H1 (cell line): ENCODE results near the gene TMEM266. TPM values are rescaled to one million over a fixed set of nuclear protein-coding genes. Genes with fewer than 3 reads are reported as not detected.

ENCODE experiments used
- CTCF ChIA-PET: fragments of 300-600 bp; sonication (Branson Sonifier 250); formaldehyde crosslinking; loops from one replicate; lab custom pipeline; 2021; ENCODE audit not compliant: partially characterized antibody; lab: Charles Lee
- POLR2A ChIA-PET: fragments of 300-600 bp; sonication (Branson Sonifier 250); formaldehyde crosslinking; loops from one replicate; lab custom pipeline; 2021; ENCODE audit warnings: inconsistent platforms; ENCODE audit not compliant: partially characterized antibody; lab: Charles Lee
- DNase-seq, 2 experiments: peaks; one replicate each; pipeline versions ENCODE4 v3.0.0 to v3.0.0-alpha.2; 2010 to 2022; ENCODE audit warnings: low spot score in 2 of 2, low read depth in 1 of 2, mixed read lengths in 1 of 2
- FAIRE-seq: peaks from 2 replicates; lab custom pipeline; 2011; peaks lifted over from hg19 to GRCh38; lab: Jason Lieb, UNC
- H2AFZ ChIP-seq: 2 replicates; pipeline ENCODE4 v1.8.1; 2012; ENCODE audit warnings: low read length, inconsistent platforms
- H2AK5ac ChIP-seq: 2 replicates; pipeline ENCODE4 v1.6.1; 2013; ENCODE audit warnings: low read depth, low read length
- H2BK120ac ChIP-seq: replicated peaks from 2 replicates; pipeline ENCODE3; 2013; ENCODE audit warnings: low read depth, low read length, inconsistent platforms
- H2BK12ac ChIP-seq: 2 replicates; pipeline ENCODE4 v1.6.1; 2013; ENCODE audit warnings: low read depth, low read length
- H2BK15ac ChIP-seq: 2 replicates; pipeline ENCODE4 v1.6.1; 2013; ENCODE audit warnings: low read length
- H2BK20ac ChIP-seq: 2 replicates; pipeline ENCODE4 v1.6.1; 2013; ENCODE audit warnings: low read length
- H2BK5ac ChIP-seq: 2 replicates; pipeline ENCODE4 v1.6.1; 2013; ENCODE audit warnings: low read depth, low read length
- H3K14ac ChIP-seq: 2 replicates; pipeline ENCODE4 v1.6.1; 2013; ENCODE audit warnings: inconsistent platforms; ENCODE audit not compliant: insufficient read length
- H3K18ac ChIP-seq: 2 replicates; pipeline ENCODE4 v1.6.1; 2013; ENCODE audit warnings: low read length; ENCODE audit errors: extremely low read depth
- H3K23ac ChIP-seq: 2 replicates; pipeline ENCODE4 v1.6.1; 2013; ENCODE audit warnings: inconsistent platforms; ENCODE audit not compliant: insufficient read length
- H3K23me2 ChIP-seq: 2 replicates; pipeline ENCODE4 v1.6.1; 2013; ENCODE audit warnings: low read depth, low read length
- H3K27ac ChIP-seq: 2 replicates; pipeline ENCODE4 v1.6.1; 2011; ENCODE audit warnings: low read depth, low read length, inconsistent platforms
- H3K27me3 ChIP-seq, 4 experiments: replicated peaks in 1 of 4; 1 replicate in 1 of 4; 2 replicates in 3 of 4; pipeline versions ENCODE4 v1.6.1 to v1.8.1; 2011 to 2013; ENCODE audit warnings: low read length in 3 of 4, mild to moderate bottlenecking in 3 of 4, inconsistent platforms in 2 of 4, mixed read lengths in 2 of 4, moderate library complexity in 1 of 4; ENCODE audit not compliant: control insufficient read depth in 3 of 4, insufficient read depth in 3 of 4; ENCODE audit errors: extremely low read depth in 1 of 4
- H3K36me3 ChIP-seq, 4 experiments: 2 replicates each; pipeline versions ENCODE4 v1.6.1 to v1.8.1; 2011 to 2013; ENCODE audit warnings: mild to moderate bottlenecking in 4 of 4, low read length in 3 of 4, moderate library complexity in 2 of 4, control low read depth in 1 of 4, inconsistent platforms in 1 of 4; ENCODE audit not compliant: insufficient read depth in 4 of 4, control insufficient read depth in 2 of 4
- H3K4ac ChIP-seq: replicated peaks from 2 replicates; pipeline ENCODE3; 2013; ENCODE audit warnings: low read length, low read depth, mixed read lengths, inconsistent platforms; ENCODE audit not compliant: insufficient read length
- H3K4me1 ChIP-seq, 4 experiments: replicated peaks in 1 of 4; 1 replicate in 1 of 4; 2 replicates in 3 of 4; pipeline versions ENCODE4 v1.6.1 to v1.8.1; 2011 to 2013; ENCODE audit warnings: low read length in 3 of 4, inconsistent platforms in 2 of 4, mixed read lengths in 1 of 4; ENCODE audit not compliant: insufficient read depth in 4 of 4, control insufficient read depth in 3 of 4
- H3K4me2 ChIP-seq, 2 experiments: 2 replicates each; pipeline versions ENCODE4 v1.6.1 to v1.8.1; 2011 to 2013; ENCODE audit warnings: low read depth in 2 of 2, low read length in 2 of 2, control low read depth in 1 of 2, inconsistent platforms in 1 of 2, mild to moderate bottlenecking in 1 of 2; ENCODE audit not compliant: insufficient read depth in 1 of 2
- H3K4me3 ChIP-seq, 4 experiments: fragments of 200-600, 300-600 bp in 1 of 4; sonication (generic), shearing (Covaris generic), sonication (Bioruptor Twin) in 1 of 4; 2 replicates each; pipeline versions ENCODE4 v1.5.1 to v1.8.1; 2011 to 2016; ENCODE audit warnings: low read length in 4 of 4, low read depth in 3 of 4, control low read depth in 2 of 4, inconsistent platforms in 2 of 4, mild to moderate bottlenecking in 2 of 4, mixed read lengths in 1 of 4, moderate library complexity in 1 of 4; ENCODE audit not compliant: insufficient read depth in 2 of 4; ENCODE audit errors: extremely low read depth in 1 of 4
- H3K56ac ChIP-seq: replicated peaks from 2 replicates; pipeline ENCODE3; 2013; ENCODE audit warnings: low read depth, mild to moderate bottlenecking, mixed read lengths, low read length, inconsistent platforms; ENCODE audit not compliant: insufficient read length
- H3K79me1 ChIP-seq: 2 replicates; pipeline ENCODE4 v1.6.1; 2013; ENCODE audit warnings: low read depth, low read length, control low read depth
- H3K79me2 ChIP-seq, 2 experiments: 2 replicates each; pipeline versions ENCODE4 v1.6.1 to v1.8.1; 2012 to 2013; ENCODE audit warnings: low read length in 2 of 2, mild to moderate bottlenecking in 2 of 2, inconsistent platforms in 1 of 2; ENCODE audit not compliant: insufficient read depth in 2 of 2, control insufficient read depth in 1 of 2
- H3K9ac ChIP-seq, 4 experiments: replicated peaks in 1 of 4; 1 replicate in 1 of 4; 2 replicates in 3 of 4; pipeline versions ENCODE4 v1.6.1 to v1.8.1; 2011 to 2013; ENCODE audit warnings: low read depth in 3 of 4, low read length in 3 of 4, control low read depth in 2 of 4, mild to moderate bottlenecking in 2 of 4, moderate library complexity in 2 of 4, inconsistent platforms in 1 of 4; ENCODE audit errors: extremely low read depth in 1 of 4
- H3K9me3 ChIP-seq, 2 experiments: 2 replicates each; pipeline versions ENCODE4 v1.6.1 to v1.8.1; 2012 to 2013; ENCODE audit warnings: mild to moderate bottlenecking in 2 of 2, moderate library complexity in 2 of 2, control low read depth in 1 of 2, inconsistent platforms in 1 of 2, low read depth in 1 of 2, low read length in 1 of 2, mixed read lengths in 1 of 2; ENCODE audit not compliant: insufficient read depth in 2 of 2
- H4K20me1 ChIP-seq, 2 experiments: replicated peaks in 1 of 2; 2 replicates each; pipeline versions ENCODE3 to v1.8.1; 2011 to 2013; ENCODE audit warnings: inconsistent platforms in 2 of 2, low read length in 2 of 2, mild to moderate bottlenecking in 1 of 2; ENCODE audit not compliant: insufficient read depth in 2 of 2, control insufficient read depth in 1 of 2
- H4K5ac ChIP-seq: 2 replicates; pipeline ENCODE4 v1.6.1; 2013; ENCODE audit warnings: low read length, low read depth, mixed read lengths, inconsistent platforms; ENCODE audit not compliant: insufficient read length
- H4K8ac ChIP-seq: 2 replicates; pipeline ENCODE4 v1.8.0; 2013; ENCODE audit warnings: mild to moderate bottlenecking, moderate library complexity, low read length, inconsistent platforms; ENCODE audit not compliant: insufficient read depth; ENCODE audit errors: extremely low read depth
- H4K91ac ChIP-seq: replicated peaks from 2 replicates; pipeline ENCODE3; 2013; ENCODE audit warnings: low read length, mixed read lengths, inconsistent platforms; ENCODE audit not compliant: insufficient read length
- EZH2 ChIP-seq: fragments of 200-600 bp; sonication (generic); IDR thresholded peaks from 2 replicates; pipeline ENCODE4 v1.7.1; 2012; ENCODE audit warnings: low read depth, mild to moderate bottlenecking, moderate library complexity, low read length, inconsistent platforms; ENCODE audit not compliant: severe bottlenecking
- JUND ChIP-seq: IDR thresholded peaks from 2 replicates; pipeline ENCODE4 v1.6.1; 2011; ENCODE audit warnings: mild to moderate bottlenecking, improper control_type of control experiment, low read length
- RXRA ChIP-seq: IDR thresholded peaks from 2 replicates; pipeline ENCODE4 v1.6.1; 2011; ENCODE audit warnings: low read depth, mild to moderate bottlenecking, low read length, moderate library complexity; ENCODE audit not compliant: insufficient read depth
- WGBS, 2 experiments: shearing (Covaris generic) in 1 of 2; methylation state at CpG; one replicate each; pipeline versions ENCODE4 v1.1.6 to v1.1.7; 2013 to 2015; ENCODE audit warnings: low lambda C conversion rate in 2 of 2, mixed read lengths in 2 of 2, inconsistent platforms in 1 of 2, low coverage in 1 of 2, missing lambda C conversion rate in 1 of 2; ENCODE audit not compliant: insufficient replicate concordance in 2 of 2, insufficient coverage in 1 of 2, insufficient read length in 1 of 2; ENCODE audit errors: extremely low coverage in 1 of 2, missing lambda C conversion rate in 1 of 2; 5-methylcytosine and 5-hydroxymethylcytosine counted together
- polyA plus RNA-seq, 7 experiments: library from polyadenylated mRNA; depleted of rRNA in 3 of 7; stranded (reverse) in 5 of 7; unstranded in 2 of 7; fragments of >200 nt in 5 of 7; fragments of 200-250 nt in 2 of 7; gene quantifications; 1 replicate in 5 of 7; 2 replicates in 1 of 7; 4 replicates in 1 of 7; pipeline versions ENCODE4 v1.2.1 to v1.2.3, GENCODE V29; 2011 to 2013; ENCODE audit warnings: missing spikeins in 2 of 7, mixed read lengths in 2 of 7
- total RNA-seq: library from RNA; stranded (reverse); fragmentation: NEBNext Ultra II Directional; extraction: Animal tissue kit (Norgen Biotek cat#: 25700); gene quantifications from 2 replicates; pipeline ENCODE4 v1.2.1, GENCODE V29; 2021

The TMEM266 gene
- total and polyA plus RNA-seq, 2 of the 8 experiments (the other 6 are each of a cell fraction or from before 2014, with no cell fraction given): 2.6 TPM

DNA sequence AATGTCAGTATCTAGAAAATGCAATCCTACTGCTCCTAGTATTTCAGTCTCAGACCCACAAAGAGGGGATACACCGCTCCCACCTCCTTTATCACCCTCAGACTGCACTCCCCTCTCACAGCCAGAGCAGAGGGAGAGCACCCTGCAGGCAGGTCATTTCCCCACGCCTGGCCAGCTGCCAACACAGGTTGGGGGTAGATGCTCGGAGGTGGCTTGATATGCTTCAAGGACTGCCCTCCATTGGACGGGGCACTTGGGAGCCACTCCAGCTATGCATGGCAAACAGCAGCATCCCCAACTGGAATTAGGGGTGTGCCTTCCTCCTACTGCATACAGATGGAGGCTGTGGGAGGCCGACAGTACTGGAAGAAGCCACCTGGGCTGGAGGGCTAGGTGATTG is 41.9 kb downstream of the TMEM266 start:
- Histone ChIP-seq H2AK5ac (no peak overlapping the region), H3K9me3 (no peaks in the 10 kb centered on the region), H3K4me2 (no peak overlapping the region), H3K36me3 (no peaks in the 10 kb centered on the region), H3K14ac (no peak overlapping the region), H3K18ac (no peak overlapping the region), H2AFZ (no peak overlapping the region), H4K5ac (no peak overlapping the region), H4K91ac (no peak overlapping the region), H2BK15ac (no peak overlapping the region), H3K23ac (no peak overlapping the region), H3K9ac (no peak overlapping the region), H3K79me1 (no peaks in the 10 kb centered on the region), H2BK5ac (no peak overlapping the region), H4K20me1 (no peaks in the 10 kb centered on the region), H3K56ac (no peak overlapping the region), H2BK20ac (no peak overlapping the region), H3K79me2 (no peaks in the 10 kb centered on the region), H2BK120ac (no peak overlapping the region), H3K27ac (no peak overlapping the region), H3K4ac (no peak overlapping the region), H3K27me3 (no peaks in the 10 kb centered on the region), H3K4me1 (peaks cover 0 to 5% (median 2%) of the 10 kb centered on the region in 4 experiments; a peak in 2 of 7 replicates), H3K4me3 (no peak overlapping the region), H2BK12ac (no peak overlapping the region), H3K23me2 (0 out of 2 replicates have a peak, but pooled peaks cover 2% of the 10 kb centered on the region), H4K8ac (no peak overlapping the region)
- DNase-seq (no peak), FAIRE-seq (no peak)
- POLR2A ChIA-PET: no interaction called here
- CTCF ChIA-PET: interaction anchor here (0.6 to 1.9 kb wide), 2 partner anchors 38 to 47 kb away, joined by 3 to 9 read pairs; no protein-coding TSS in a partner anchor
- WGBS, 2 experiments: 86% methylated on average over 5 of the region's 5 CpGs; no CpG with 5 or more reads in 1 of the 2 experiments
- TF ChIP-seq RXRA (no peak), JUND (no peak), EZH2 (no peak)
